Nephron progenitor cell (in vitro differentiated cells): ENCODE data around the gene TMPRSS2.

Source experiments
- DNase-seq: peaks from one replicate; pipeline ENCODE4 v3.0.0; 2021
- H3K27ac Mint-ChIP-seq: 2 replicates; pipeline ENCODE4 v1.8.0; 2021; ENCODE audit warnings: mild to moderate bottlenecking, moderate library complexity, mixed read lengths
- H3K27me3 Mint-ChIP-seq: 2 replicates; pipeline ENCODE4 v1.8.0; 2021; ENCODE audit warnings: mild to moderate bottlenecking, low read depth, mixed read lengths; ENCODE audit not compliant: poor library complexity
- H3K36me3 Mint-ChIP-seq: 2 replicates; pipeline ENCODE4 v1.8.0; 2021; ENCODE audit warnings: low read depth, mixed read lengths
- H3K4me1 Mint-ChIP-seq: 2 replicates; pipeline ENCODE4 v1.8.0; 2021; ENCODE audit warnings: mixed read lengths
- H3K4me3 Mint-ChIP-seq: 2 replicates; pipeline ENCODE4 v1.8.0; 2021; ENCODE audit warnings: mild to moderate bottlenecking, moderate library complexity, mixed read lengths
- H3K9me3 Mint-ChIP-seq: 2 replicates; pipeline ENCODE4 v1.8.0; 2021; ENCODE audit warnings: mild to moderate bottlenecking, moderate library complexity, mixed read lengths
- CTCF ChIP-seq: fragments of 200-600 bp; sonication (generic); IDR thresholded peaks from 2 replicates; pipeline ENCODE4 v1.5.0; 2021; ENCODE audit warnings: antibody characterized with exemption

The TMPRSS2 gene

GRCh38 chr21:41475714-41476420 lies 32.1 kb downstream of the TMPRSS2 start:
- Mint-ChIP-seq H3K27me3 (peaks cover 30% of the 10 kb centered on the region), H3K27ac (no peak overlapping the region), H3K4me1 (peaks cover 21% of the 10 kb centered on the region), H3K9me3 (no peaks in the 10 kb centered on the region), H3K4me3 (no peak overlapping the region), H3K36me3 (no peaks in the 10 kb centered on the region)
- TF ChIP-seq CTCF, result no peak
- no peak for DNase-seq

GRCh38 chr21:41472753-41473548 lies 35.0 kb downstream of the TMPRSS2 start:
- H3K36me3 Mint-ChIP-seq, result no peaks in the 10 kb centered on the region
- H3K27me3 Mint-ChIP-seq, result peaks cover 24% of the 10 kb centered on the region
- H3K27ac Mint-ChIP-seq, result no peak overlapping the region
- H3K4me3 Mint-ChIP-seq, result no peak overlapping the region
- TF ChIP-seq CTCF, result no peak
- H3K4me1 Mint-ChIP-seq, result peaks cover 36% of the 10 kb centered on the region
- H3K9me3 Mint-ChIP-seq, result no peaks in the 10 kb centered on the region
- no peak for DNase-seq

- Mint-ChIP-seq H3K27ac (no peak overlapping the region), H3K4me3 (no peak overlapping the region), H3K36me3 (no peaks in the 10 kb centered on the region), H3K9me3 (no peaks in the 10 kb centered on the region), H3K27me3 (peaks cover 5% of the 10 kb centered on the region), H3K4me1 (peaks cover 30% of the 10 kb centered on the region)
- TF ChIP-seq CTCF, result no peak
- no peak for DNase-seq
Measured at GRCh38 chr21:41470054-41470453, 37.9 kb downstream of the TMPRSS2 start.

DNA sequence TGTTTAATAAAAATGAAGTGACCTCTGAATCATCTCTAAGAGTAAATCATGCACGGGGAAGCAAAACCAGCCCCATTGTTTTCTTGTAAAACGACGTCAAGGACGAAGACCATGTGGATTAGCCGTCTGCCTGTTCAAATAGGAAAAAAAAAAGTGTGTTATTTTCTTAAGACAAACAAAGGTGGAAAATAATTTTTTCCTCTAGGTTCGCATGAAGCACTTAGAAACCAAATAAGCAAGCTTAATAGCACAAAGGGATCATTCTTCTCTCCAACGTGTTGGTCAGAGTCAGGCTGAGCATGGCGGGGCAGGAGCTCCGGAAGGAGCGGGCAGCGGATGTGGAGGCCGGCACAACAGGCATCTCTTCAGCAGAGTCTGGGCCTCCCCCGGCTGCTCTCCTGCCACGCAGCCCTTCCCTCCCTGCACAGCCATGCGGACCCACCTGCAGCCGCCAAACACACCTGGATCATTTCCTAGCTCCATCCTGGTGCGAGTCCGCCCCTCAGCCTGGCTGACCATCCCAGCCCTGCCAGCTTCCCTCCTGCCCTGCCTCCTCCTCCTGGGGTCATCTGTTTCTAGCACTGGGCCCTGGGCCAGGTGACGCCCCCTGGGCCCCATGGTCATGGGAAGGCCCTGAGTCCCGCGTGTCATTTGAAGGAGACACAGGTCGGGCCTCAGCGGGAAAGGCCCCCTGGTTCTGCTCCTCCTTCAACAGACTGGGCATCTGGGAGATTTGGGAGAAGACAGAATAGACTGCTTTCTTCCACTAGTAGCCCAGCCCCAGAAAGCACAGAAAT lies 41.7 kb downstream of the TMPRSS2 start:
- Mint-ChIP-seq H3K36me3 (peaks cover 8% of the 10 kb centered on the region), H3K27me3 (peaks cover 3% of the 10 kb centered on the region), H3K27ac (no peak overlapping the region), H3K4me3 (no peak overlapping the region), H3K9me3 (peaks cover 22% of the 10 kb centered on the region), H3K4me1 (peaks cover 30% of the 10 kb centered on the region)
- no peak for TF ChIP-seq CTCF
- no peak for DNase-seq

DNA sequence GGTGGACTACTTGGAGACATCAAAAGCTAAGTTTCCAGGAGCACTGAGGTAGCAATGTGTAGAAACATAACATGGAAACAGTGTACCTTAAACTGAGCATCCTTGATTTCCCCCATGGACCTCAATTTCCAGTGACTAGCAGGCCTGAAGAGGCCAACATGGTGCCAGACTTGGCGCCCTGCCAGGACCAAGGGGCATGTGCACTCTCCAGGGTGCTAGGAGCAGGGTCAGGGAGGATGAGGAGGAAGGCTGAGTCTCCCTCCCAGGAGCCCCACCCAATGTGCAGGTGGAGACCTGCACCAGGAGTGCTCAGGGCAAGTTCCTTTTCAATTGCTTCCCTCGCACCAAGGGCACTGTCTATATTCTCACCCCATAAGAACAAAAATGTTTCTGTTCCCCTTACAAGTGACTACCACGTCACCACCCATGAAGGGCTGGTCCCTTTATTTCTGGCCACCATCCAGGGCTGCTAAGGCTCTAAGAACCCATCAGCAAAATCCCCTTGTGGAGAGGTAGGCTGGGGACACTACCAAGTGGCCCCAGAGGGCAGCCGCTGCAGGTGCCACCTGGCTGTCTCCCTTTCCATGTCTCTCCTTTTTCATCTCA lies 42.7 kb downstream of the TMPRSS2 start:
- peaks cover 37% of the 10 kb centered on the region for H3K4me1 Mint-ChIP-seq
- H3K27ac Mint-ChIP-seq, result no peak overlapping the region
- H3K36me3 Mint-ChIP-seq, result peaks cover 8% of the 10 kb centered on the region
- H3K9me3 Mint-ChIP-seq, result peaks cover 22% of the 10 kb centered on the region
- no peak for DNase-seq
- TF ChIP-seq CTCF, result no peak
- no peak overlapping the region for H3K4me3 Mint-ChIP-seq
- peaks cover 3% of the 10 kb centered on the region for H3K27me3 Mint-ChIP-seq
